Pancreas (tissue), 10 donors: ENCODE results near the gene INPP4B. TPM values are rescaled to one million over a fixed set of nuclear protein-coding genes. Genes with fewer than 3 reads are reported as not detected.
A peak's percentile ranks its signal among the peaks of the same experiment; 100 is the strongest.

ENCODE experiments used
- ATAC-seq, 4 donors: fragments of 200-7000 bp; cut with Tn5 transposase; one replicate each; pipeline versions ENCODE4 v1.8.0 to v1.9.1; 2020; ENCODE audit warnings: mild to moderate bottlenecking in 4 of 4, moderate library complexity in 4 of 4
- DNase-seq, 6 donors: peaks; one replicate each; pipeline ENCODE4 v3.0.0-alpha.2; 2020
- FAIRE-seq: peaks from 2 replicates; lab custom pipeline; 2012; peaks lifted over from hg19 to GRCh38; lab: Jason Lieb, UNC
- H3K27ac ChIP-seq, 4 donors: fragments of 200-600 bp; sonication (generic); 1 replicate in 3 of 4; 2 replicates in 1 of 4; pipeline versions ENCODE4 v1.5.0 to v1.8.0; 2020
- H3K27me3 ChIP-seq, 4 donors: fragments of 200-600 bp; one replicate each; pipeline ENCODE4 v1.8.0; 2021
- H3K36me3 ChIP-seq, 3 donors: fragments of 200-600 bp; sonication (generic) in 1 of 3; one replicate each; pipeline versions ENCODE4 v1.5.0 to v1.8.0; 2020 to 2021
- H3K4me1 ChIP-seq, 3 donors: fragments of 200-600 bp; one replicate each; pipeline ENCODE4 v1.8.0; 2021
- H3K4me3 ChIP-seq, 4 donors: fragments of 200-600 bp; sonication (generic) in 2 of 4; one replicate each; pipeline versions ENCODE4 v1.5.0 to v1.8.0; 2020 to 2021
- H3K9me3 ChIP-seq, 4 donors: fragments of 200-600 bp; one replicate each; pipeline ENCODE4 v1.8.0; 2021
- CTCF ChIP-seq, 4 donors: fragments of 200-600 bp; sonication (generic) in 3 of 4; IDR thresholded peaks; one replicate each; pipeline versions ENCODE4 v1.5.0 to v1.8.0; 2021; ENCODE audit warnings: antibody characterized with exemption in 4 of 4
- WGBS, 2 donors: extraction: QIAGEN DNeasy Blood & Tissue Kit; methylation state at CpG; one replicate each; pipeline ENCODE4 v1.1.7; 2013; 5-methylcytosine and 5-hydroxymethylcytosine counted together
- intact Hi-C, 3 donors: fragments of 100-400 bp; cut with DNase I; formaldehyde crosslinking; loops; one replicate each; pipeline versions ENCODE4 v1.11.1 to v1.14.2; 2022
- polyA plus RNA-seq, 2 donors: library from polyadenylated mRNA; stranded (reverse); fragments of 200-250 nt; gene quantifications; one replicate each; pipeline ENCODE4 v1.2.3, GENCODE V29; 2013
- total RNA-seq, 6 donors: library from RNA; stranded (reverse); fragmentation: NEBNext Ultra II Directional in 4 of 6; extraction: Animal tissue kit (Norgen Biotek cat#: 25700) in 4 of 6; gene quantifications; one replicate each; pipeline versions ENCODE4 v1.2.1 to v1.2.4, GENCODE V29; 2021 to 2023
- donor health status: healthy with polysubstance abuse.
- donor health status: DM: no; HTN: no; CAD: no; lungs with moderate emphysema.
- donor health status: DM: no; HTN: no; CAD: no.
- donor health status: control.
- donor health status: control.
- donor health status: Bipolar disorder and iron deficiency.
- donor health status: DM: yes; HTN: yes; CAD: no.
- donor health status: DM: no; HTN: no; CAD: no.
- donor health status: DM: no; HTN: no; CAD: no.
- donor health status: DM: yes; HTN: yes; CAD: no.

Gene INPP4B
- total and polyA plus RNA-seq, 8 donors = 1.2 to 12.9 (median 5.5) TPM

GRCh38 chr4:142386449-142386848 lies 459.7 kb downstream of the INPP4B start:
- H3K9me3 ChIP-seq = no peaks in the 10 kb centered on the region
- 93 to 96% methylated on average over 8 of the region's 8 CpGs for WGBS, 2 donors
- no peak overlapping the region for H3K4me3 ChIP-seq
- H3K4me1 ChIP-seq = no peaks in the 10 kb centered on the region
- TF ChIP-seq CTCF (IDR thresholded peaks at IDR 0.05) = no peak
- FAIRE-seq (no peak), ATAC-seq (no peak), DNase-seq (no peak)
- no peak overlapping the region for H3K27ac ChIP-seq
- no peaks in the 10 kb centered on the region for H3K27me3 ChIP-seq
- intact Hi-C loops = no loop called here
- H3K36me3 ChIP-seq = no peaks in the 10 kb centered on the region

- intact Hi-C loops = no loop called here
- DNase-seq (no peak), FAIRE-seq (no peak), ATAC-seq (no peak)
- TF ChIP-seq CTCF (IDR thresholded peaks at IDR 0.05) = no peak
- 82 to 84% methylated on average over 4 of the region's 4 CpGs for WGBS, 2 donors
- Histone ChIP-seq H3K4me3 (no peak overlapping the region), H3K27ac (no peak overlapping the region), H3K4me1 (peaks cover 0 to 7% (median 0%) of the 10 kb centered on the region in 3 donors), H3K36me3 (no peaks in the 10 kb centered on the region), H3K27me3 (no peaks in the 10 kb centered on the region), H3K9me3 (no peaks in the 10 kb centered on the region)
Observed at GRCh38 chr4:142383800-142384470, 462.2 kb downstream of the INPP4B start.

- FAIRE-seq = no peak
Observed at GRCh38 chr4:142383354-142383753, 462.7 kb downstream of the INPP4B start.

GRCh38 chr4:142380052-142380602 lies 466.0 kb downstream of the INPP4B start:
- DNase-seq = no peak
- Histone ChIP-seq H3K36me3 (no peaks in the 10 kb centered on the region), H3K9me3 (no peaks in the 10 kb centered on the region), H3K27me3 (no peaks in the 10 kb centered on the region), H3K27ac (peak overlapping the region in 3 of 4 donors; percentile 12 to 56 (median 29)), H3K4me3 (no peak overlapping the region), H3K4me1 (peaks cover 6 to 24% (median 21%) of the 10 kb centered on the region in 3 donors)
- no peak for TF ChIP-seq CTCF (IDR thresholded peaks at IDR 0.05)
- no peak for ATAC-seq
- no peak for FAIRE-seq
- intact Hi-C loops = no loop called here
- WGBS, 2 donors = 84 to 87% methylated on average over 5 of the region's 5 CpGs

More at GRCh38 chr4:142383354-142383753, 462.7 kb downstream of the INPP4B start:
- Histone ChIP-seq H3K4me3 (no peak overlapping the region), H3K27me3 (no peaks in the 10 kb centered on the region), H3K36me3 (no peaks in the 10 kb centered on the region), H3K9me3 (no peaks in the 10 kb centered on the region), H3K4me1 (peaks cover under 1 to 10% (median 4%) of the 10 kb centered on the region in 3 donors), H3K27ac (no peak overlapping the region)
- intact Hi-C loops = no loop called here
- ATAC-seq = no peak
- TF ChIP-seq CTCF (IDR thresholded peaks at IDR 0.05) = no peak
- no peak for DNase-seq
